Embryonic facial prominence (tissue), 1 donor: Measurements from ENCODE around the gene SEMA3D.
A peak's percentile ranks its signal among the peaks of the same experiment; 100 is the strongest.

ENCODE experiments used
- DNase-seq: peaks from one replicate; pipeline ENCODE4 v3.0.0-alpha.2; 2016; ENCODE audit errors: extremely low spot score

SEMA3D gene

DNA sequence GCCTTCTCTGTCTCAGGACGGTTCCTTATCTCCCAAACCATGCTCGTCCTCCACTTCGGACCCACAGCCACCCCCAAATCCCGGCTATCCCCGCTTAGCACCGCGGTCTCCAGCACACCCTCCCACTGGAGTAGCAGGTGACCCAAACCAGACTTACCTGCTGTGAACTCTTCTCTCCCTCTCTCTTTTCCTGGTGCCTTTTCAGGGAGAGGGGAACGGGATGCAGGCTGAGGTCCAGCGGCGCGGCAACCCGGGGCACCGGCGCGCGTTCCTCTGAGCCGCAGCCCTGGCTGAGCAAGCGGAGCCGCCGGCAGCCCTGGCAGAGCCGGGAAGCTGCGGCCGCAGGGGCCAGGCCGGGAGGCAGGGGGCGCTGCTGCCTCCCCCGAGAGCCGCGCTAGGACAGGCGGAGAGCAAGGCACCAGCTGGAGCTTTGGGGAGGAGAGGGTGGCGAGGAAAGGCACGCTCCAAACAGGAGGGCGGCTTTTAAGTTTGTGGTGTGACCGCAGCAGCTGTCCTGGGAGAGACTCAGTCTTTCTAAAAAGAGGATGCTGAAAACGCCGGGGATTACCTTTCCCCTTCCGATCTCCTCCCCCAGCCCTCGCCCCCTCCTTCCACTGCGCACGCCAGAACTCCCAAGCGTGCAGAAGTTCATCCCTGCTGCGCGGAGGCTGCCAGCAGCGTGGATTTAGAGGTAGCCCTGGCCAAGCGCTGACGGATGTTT lies at the start of gene SEMA3D:
Gene SEMA3D, minus strand, starts transcription at position 536 of the 721 bp plus-strand sequence. CDS start 65,165 bp downstream, outside the sequence.
- peak; percentile 73 for DNase-seq

DNA sequence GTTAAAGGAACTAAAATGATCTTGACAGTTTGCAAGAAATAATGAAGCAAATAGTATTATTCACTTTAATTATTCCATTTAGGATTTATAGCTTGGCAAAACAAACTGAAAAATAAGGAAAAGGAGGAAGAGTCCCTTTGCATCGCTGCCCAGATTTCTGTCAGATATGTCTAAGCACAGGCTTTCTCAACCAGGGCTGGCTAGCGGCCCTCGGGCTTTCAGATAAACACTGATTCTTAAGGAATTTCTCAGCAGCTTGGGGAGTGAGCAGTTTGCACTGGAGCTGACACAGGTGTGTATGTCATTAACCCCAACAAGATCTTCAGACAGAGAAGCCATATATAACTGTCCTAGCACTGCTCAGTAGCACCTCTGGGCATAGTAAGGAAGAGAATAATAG lies 47.9 kb upstream of the SEMA3D start:
- no peak for DNase-seq

DNA sequence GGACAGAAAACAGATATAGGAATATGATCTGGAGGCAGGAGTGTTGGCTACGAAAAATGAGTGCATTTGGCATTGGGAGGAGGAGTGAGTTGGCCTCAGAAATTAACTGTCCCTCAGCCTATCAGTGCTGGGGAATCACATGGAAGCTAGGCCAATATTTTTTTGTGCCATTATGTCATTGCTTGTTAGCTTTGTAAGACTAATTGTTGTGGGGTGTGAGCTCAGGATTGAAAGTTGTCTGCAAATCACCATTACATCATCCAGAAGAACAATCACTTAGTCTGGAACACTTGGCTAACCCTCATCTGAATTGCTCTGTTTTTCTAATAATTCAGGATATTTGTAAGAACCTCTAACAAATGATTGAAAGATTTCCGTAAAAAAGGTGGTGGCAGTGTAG lies 45.2 kb upstream of the SEMA3D start:
- DNase-seq: no peak

DNA sequence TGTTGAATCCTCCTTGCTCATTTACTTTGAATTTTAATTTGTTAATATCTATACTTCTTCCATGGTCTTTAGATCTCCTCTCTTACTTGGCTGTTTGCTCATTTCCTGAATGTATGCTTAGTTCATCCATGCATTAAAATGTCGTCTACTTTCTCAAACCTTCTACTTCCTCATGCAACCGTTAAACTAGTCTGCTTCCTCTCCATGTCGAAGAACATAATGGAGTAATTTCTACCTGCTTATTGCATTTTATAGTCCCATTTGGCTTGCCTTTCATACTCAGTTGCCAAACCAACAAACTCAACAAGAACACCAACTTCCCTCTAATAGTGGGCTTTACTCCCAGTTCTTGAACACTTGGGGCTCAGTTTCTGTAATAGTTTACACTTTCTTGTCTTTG lies 43.8 kb upstream of the SEMA3D start:
- no peak for DNase-seq

DNA sequence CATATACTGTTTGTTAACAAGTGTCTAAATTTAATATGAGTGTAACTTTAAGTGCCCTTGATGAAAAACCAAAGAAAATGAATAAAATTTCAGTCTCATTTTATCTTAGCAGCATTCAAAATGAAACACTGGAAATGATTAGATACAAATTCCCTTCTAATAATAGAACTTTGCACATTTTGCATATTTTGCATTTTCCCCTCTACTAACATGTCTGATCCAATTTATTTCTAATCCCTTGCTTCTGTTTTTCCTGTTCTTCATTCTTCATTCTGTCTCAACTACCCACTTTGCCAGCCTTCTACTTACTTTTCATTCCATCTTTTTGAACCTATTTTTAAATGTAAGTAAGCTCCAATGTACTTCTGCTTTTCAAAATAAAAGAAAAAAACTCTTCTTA lies 42.7 kb upstream of the SEMA3D start:
- DNase-seq: no peak

DNA sequence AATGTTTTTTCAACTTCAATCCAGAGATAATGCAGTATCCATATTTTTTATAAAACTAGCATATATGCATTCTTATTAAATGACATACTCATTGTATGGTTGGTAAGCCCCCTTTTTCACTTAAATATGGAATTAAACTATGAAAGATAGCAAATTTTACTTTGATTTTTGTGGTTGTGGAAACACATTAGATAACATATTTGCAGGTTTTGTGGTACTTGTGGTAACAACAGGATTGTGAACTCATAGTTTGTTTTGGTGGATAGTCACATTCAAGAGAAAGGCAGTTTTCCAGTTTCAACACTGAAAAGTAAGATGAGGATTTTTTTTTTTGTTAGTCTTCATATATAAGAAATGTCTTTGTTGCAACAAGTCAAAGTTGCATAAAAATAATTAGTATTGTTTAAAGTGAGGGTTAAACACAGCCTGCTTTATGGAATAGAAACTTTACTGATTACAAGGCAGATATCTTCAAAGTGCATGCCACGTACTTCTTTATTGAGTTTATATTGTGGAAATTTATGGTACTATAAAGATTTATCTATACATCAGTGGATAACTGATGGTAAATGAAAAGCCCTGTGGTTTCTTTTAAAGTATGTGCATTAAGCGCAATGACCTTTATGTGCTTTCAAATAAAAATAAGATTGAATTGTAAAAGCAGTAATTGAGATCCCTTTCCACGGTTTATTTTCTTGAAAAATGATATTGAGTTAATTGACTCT lies 39.7 kb upstream of the SEMA3D start:
- DNase-seq: no peak

DNA sequence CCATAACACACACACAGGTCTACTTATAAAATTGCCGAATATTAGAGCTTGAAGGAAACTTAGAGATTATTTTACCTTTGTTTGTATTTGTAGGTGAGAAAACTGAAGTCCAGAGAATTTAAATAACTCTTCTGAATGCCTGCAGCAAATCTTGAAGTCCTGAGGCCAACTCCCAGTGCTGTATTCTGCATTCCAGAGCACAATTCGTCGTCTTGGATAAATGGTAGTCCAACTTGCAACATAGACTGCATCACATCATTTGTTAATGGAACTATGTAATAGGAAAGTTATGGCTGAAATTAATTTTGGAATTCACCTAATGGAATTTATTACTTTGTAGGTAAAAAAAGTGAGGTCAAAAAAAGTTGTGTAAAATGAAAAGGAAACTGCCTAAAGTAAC lies 37.3 kb upstream of the SEMA3D start:
- DNase-seq: no peak

DNA sequence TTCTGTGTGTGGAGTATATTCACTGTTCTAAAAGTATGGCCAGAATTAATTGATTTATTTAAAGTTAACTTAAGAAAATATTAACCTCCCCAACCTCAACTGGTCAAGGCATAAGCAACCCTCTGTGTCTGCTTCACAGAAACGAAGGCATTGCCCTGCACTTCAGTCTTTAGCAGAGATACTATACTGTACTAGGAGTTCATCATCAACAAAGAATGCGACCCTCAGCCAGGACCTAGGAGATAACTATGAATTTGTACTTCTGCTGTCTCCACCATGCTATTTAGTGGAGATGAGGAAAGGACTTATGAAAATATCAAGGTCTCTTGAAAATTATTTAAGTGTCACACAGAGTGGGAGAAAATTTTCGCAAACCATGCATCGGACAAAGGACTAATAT lies 35.7 kb upstream of the SEMA3D start:
- DNase-seq: no peak

DNA sequence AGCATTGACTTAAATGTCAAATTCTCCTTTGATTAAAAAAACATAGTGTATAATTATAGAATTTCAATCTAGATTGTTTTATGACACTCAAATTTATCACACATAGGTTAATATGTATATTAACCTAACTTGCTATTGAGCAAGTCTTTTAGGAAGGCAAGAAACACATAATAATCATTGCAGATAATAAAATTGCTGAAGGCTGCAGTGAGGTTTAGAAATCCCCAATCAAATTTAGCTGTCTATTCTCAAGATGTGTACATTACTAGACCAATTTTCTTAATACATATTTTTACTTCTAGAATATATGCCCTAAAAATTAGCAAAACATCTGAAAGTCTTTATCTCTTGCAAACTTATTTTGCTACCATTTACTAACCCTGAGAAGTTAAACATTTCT lies 34.9 kb upstream of the SEMA3D start:
- no peak for DNase-seq

DNA sequence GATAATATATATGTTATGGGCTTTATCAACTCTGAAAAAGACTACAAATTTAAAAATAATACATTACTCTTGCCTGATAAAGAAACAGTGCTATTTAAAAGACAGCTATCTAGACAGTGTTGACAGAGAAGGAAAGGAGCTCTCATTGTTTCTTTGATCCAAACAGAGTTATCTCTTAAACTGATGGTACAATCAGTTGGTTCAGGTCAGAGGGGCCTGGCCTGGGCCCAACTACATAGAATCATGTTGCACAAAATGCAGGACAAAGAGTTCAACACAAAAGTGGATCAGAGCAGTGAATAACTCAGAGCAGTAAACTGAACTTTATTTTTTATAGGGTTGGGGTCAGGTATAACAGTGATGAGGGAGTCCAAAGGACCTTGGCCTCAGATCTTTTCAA lies 33.8 kb upstream of the SEMA3D start:
- DNase-seq: no peak

DNA sequence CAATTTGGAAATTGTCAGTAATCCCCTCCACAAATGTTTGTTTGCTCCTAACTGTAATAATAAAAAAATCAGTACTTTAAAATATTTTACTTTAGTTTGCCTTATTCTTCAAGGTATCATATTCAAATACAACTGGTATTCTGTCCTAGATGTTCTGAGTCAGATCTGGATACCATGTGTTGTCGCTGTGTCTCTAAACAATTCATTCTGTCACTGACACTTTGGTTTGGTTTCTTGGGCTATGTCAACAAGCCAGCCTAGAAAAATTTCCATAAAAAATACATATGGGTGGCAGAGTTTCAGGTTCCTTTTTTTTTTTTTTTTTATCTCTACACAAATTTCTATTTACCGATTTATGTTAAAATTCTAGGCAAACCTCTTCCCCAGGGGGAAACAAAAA lies 33.2 kb upstream of the SEMA3D start:
- DNase-seq: no peak

DNA sequence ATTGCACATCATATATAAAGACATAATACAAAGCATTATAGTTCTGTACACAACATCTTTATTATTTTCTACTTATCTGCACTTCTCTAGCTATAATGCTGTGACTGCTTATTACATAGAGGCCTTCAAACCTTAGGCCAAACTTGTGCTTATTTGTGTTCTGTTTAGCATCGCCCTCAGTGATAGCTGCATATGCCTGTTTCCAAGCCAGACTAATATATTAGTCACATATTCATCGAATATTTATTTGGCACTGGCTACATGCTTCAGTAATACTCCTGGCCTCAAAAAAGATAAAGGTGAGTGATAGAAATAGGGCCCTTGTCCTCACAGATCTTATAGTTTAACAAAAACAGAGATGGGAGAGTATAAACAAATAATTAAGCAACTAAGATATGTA lies 30.2 kb upstream of the SEMA3D start:
- DNase-seq: no peak

DNA sequence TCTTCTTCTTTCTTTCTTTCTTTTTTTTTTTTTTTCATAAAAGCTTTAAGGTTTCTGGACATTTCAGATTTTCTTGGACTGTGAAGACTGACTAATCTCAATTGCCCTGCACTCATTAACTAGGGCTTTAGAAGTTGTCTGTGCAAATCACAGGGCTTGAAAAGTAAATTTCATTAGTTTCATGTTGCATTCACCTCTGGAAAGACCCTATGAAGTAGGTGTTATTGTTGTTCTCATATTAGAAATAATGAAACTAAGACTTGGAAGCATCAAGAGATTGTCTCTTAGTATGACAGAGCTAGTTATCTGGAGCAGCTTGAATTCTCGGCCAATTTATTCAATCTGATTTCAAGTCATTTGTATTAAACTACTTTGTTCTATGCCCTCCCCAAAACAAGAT lies 28.2 kb upstream of the SEMA3D start:
- no peak for DNase-seq

DNA sequence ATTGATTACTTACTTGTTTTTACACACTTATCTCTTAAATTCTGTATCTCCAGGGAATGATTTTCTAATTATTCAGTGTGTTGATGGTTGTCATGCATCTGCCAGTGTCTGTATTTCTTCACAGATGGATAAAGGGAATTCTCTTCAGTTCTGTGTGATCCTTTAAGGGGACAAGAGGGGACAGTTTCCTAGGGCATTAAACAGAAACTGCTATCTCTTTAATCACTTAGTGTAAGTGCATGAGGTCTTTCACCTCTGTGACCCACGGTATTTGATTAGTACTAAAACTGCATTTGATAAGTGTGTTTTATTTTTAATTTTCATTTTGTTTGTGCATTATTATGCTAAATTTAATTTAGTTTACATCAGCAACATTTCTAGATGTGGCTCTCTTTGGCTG lies 26.6 kb upstream of the SEMA3D start:
- DNase-seq: no peak

DNA sequence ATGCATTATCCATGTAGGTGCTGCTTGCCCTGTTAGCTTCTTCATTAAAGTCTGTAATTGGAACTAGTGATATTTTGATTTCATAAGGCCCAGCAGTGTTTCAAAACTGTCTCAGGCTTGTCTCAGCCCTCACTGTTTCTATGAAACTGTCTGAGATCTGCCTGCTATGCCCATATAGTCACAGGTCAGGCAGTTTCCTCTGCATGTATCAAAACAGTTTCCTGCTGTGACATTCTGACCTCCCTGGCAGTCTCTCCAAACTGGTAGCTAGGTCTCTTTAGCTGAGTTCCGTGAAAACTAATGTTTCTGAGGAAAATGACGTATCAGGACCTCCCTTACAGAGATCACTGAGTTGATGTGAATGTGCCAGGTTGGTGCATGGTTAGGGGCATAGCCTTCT lies 18.9 kb upstream of the SEMA3D start:
- DNase-seq: no peak

DNA sequence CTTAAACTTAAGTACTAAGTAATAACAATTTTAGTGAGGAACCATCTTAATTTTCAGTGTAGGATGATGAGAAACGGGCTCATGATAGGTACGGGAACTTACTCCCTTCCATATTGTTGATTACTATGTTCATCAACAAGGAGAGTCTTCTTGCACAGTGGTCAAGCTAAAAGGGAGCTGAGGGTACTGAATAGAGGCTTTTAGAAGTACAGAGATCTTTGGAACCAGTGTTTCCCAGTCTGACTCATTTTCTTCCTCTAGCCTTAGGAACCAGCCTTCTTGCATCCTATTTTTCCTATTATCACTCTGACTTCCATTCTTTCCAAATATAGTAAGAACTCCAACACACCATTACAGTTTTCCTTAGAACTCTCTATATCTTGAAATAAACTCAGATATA lies 17.6 kb upstream of the SEMA3D start:
- no peak for DNase-seq

DNA sequence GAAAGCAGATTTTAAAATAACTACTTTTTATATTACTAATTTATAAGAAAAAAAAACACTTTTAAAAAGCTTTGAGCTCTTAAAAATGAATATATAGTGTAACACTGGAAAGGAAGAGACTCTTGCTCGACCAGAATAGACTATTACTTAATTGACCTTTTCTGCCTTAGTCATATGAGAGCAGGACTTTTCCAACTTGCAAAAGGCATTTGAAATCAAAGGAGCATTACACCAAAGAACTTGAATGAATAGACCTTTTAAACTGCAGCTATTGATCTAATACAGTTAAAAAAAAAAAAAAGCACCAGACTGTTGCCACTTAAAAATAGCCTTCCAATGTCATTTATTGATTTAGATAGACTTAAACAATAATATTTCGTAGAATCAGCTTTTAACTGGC lies 17.2 kb upstream of the SEMA3D start:
- no peak for DNase-seq

DNA sequence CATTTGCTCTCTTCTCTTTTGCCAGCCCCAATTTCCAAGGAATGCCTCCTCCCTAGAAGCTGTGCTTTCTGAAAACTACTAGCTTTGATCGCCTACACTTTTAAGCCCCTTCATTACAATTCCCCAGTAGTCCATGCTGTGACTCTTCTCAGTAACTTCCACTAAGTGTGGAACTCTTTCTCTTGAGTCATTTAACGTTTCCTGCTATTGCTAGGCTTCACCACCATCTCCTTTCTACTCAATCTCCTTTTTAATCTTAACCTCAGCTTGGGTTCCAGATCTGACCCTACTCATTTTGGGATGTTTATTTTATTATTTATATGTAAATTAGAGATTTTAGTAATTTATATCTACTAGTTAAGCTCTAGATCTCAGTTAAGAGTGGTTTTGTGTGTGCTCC lies 14.4 kb upstream of the SEMA3D start:
- no peak for DNase-seq

DNA sequence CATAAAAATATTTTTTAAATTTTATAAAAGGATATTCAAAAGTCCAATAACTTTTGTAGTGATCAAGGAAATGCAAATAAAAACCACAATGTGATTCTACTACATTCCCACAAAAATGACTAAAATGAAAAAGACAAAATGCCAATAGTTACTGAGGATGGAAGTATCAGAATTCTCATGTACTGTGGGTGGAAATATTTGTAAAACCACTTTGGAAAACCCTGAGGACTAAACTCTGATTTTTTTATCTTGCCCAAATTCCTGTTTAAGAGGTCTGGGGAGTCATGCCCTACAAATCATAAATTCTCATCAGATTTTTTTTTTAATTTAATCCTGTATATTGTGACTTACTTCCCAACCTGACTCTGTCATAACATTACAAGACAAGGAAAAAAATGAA lies 9.8 kb upstream of the SEMA3D start:
- DNase-seq: no peak

DNA sequence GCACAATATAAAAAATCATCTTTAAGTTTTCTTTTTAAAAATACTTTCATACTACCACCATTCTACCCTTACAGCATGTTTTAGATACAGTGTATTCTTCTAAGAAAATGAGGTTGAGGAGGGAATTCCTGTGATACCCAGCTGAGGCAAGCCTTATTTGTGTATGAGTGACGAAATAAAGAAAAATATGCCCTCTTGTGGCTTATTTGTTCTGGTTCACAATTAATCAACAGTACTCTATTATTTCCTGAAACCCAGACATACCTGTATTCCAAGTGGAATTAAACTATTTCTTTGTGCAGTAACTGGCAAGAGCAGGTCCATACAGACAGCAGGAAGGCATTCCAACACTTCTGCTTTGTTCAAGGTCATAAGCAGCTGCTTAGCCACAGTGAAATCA lies 4.5 kb upstream of the SEMA3D start:
- no peak for DNase-seq

DNA sequence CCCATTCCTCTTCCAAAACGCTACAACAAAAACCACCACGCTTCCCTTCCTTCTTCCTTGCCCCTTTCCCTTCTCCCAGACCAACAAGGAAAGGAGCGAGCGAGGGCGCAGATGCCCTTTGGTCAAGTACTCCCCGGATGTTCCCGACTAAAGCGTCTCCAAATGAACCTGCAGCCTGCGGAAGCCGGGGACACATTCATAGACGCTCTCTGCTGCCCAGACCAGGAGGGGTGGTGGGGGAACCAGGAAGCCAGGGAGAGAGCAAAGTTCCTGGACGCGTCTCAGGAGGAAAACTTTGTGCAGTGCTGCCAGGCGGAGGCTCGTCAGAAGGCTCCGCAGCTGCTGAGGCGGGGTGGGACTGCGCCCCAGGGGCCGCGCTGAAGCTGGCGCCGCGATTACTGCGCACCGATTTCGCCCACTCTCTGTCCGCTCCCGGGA lies 754 bp downstream of the SEMA3D start:
- peak; percentile 24 for DNase-seq

DNA sequence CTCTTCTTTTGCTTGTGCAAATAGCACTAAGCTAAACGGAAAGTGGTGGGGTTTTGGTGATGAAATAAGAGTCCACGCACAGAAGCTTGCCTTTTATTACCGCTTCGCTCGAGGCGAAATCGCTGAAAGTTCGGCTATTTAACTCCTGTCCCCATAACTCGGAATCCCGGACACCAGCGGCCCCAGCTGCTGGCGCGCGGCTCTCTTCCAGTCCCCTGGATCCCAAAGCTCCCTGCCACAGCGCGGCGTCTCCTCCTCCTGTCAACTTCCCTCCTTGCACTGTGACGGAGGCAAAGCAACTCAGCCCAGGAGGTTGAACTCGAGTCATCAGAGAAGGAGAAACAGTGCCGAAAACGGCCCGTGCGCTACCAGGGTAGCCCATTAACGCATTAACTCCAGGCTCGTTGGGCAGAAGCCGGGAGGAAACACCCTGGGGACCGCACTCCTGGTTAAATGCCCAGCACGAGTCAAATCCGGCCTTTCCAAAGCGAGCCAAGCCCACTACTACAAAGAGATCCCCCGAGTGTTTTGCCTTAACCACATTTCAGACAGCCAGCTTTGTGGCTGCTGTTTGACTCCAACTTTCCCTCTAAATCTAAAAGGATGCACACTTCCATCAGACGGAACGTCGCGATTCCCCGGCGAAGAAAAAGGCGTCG lies 1.3 kb downstream of the SEMA3D start:
- DNase-seq: peak; percentile 66
